Uterus (tissue), 4 donors: ENCODE data around the gene TEX54. TPM values are rescaled to one million over a fixed set of nuclear protein-coding genes. Genes with fewer than 3 reads are reported as not detected.

Experiments
- DNase-seq, 2 donors: peaks; one replicate each; pipeline ENCODE4 v3.0.0-alpha.2; 2019 to 2020
- H3K27ac ChIP-seq, 2 donors: fragments of 200-600 bp; sonication (generic); 1 replicate in 1 of 2; 2 replicates in 1 of 2; pipeline ENCODE4 v1.5.1; 2016 to 2018
- H3K27me3 ChIP-seq, 2 donors: fragments of 200-600 bp; sonication (generic); one replicate each; pipeline ENCODE4 v1.5.1; 2018 to 2019; ENCODE audit warnings: control low read depth in 1 of 2
- H3K36me3 ChIP-seq, 2 donors: fragments of 200-600 bp; sonication (generic); one replicate each; pipeline ENCODE4 v1.5.1; 2019; ENCODE audit warnings: control low read depth in 1 of 2
- H3K4me1 ChIP-seq, 2 donors: fragments of 200-600 bp; sonication (generic); one replicate each; pipeline ENCODE4 v1.5.1; 2018 to 2019; ENCODE audit warnings: control low read depth in 1 of 2
- H3K4me3 ChIP-seq, 2 donors: fragments of 200-600 bp; sonication (generic); 1 replicate in 1 of 2; 2 replicates in 1 of 2; pipeline ENCODE4 v1.5.1; 2018 to 2019; ENCODE audit warnings: mild to moderate bottlenecking in 1 of 2
- H3K9me3 ChIP-seq, 2 donors: fragments of 200-600 bp; sonication (generic); one replicate each; pipeline ENCODE4 v1.5.1; 2019; ENCODE audit warnings: control low read depth in 1 of 2
- CTCF ChIP-seq, 4 experiments: fragments of 200-600 bp in 2 of 4; fragments of 450-650 bp in 2 of 4; sonication (generic) in 2 of 4; IDR thresholded peaks; one replicate each; pipeline ENCODE4 v1.5.1; 2016 to 2019; ENCODE audit warnings: antibody characterized with exemption in 4 of 4, mild to moderate bottlenecking in 2 of 4, moderate library complexity in 1 of 4
- POLR2A ChIP-seq, 2 donors: fragments of 450-650 bp; IDR thresholded peaks; one replicate each; pipeline ENCODE4 v1.6.1; 2016; ENCODE audit warnings: antibody characterized with exemption in 2 of 2, mild to moderate bottlenecking in 1 of 2, moderate library complexity in 1 of 2
- intact Hi-C: fragments of 100-400 bp; cut with DNase I; formaldehyde crosslinking; loops from one replicate; pipeline ENCODE4 v1.15.1; 2023; ENCODE audit warnings: low total_unique reads
- total RNA-seq, 4 donors: library from RNA; depleted of rRNA in 3 of 4; stranded (reverse); fragments of >200 nt in 3 of 4; gene quantifications; one replicate each; pipeline versions ENCODE4 v1.1.0 to v1.2.4, GENCODE V29; 2014 to 2023
- donor health status: DM: yes; HTN: yes; CAD: no.

The TEX54 gene
- total RNA-seq, 4 donors from 2014 or later = not detected

- Histone ChIP-seq H3K36me3 (no peaks in the 10 kb centered on the region), H3K4me1 (peaks cover 0 to 5% of the 10 kb centered on the region in 2 donors), H3K4me3 (no peak overlapping the region), H3K27ac (no peak overlapping the region), H3K9me3 (no peaks in the 10 kb centered on the region), H3K27me3 (no peaks in the 10 kb centered on the region)
- TF ChIP-seq POLR2A (IDR thresholded peaks at IDR 0.05) = no peak
- TF ChIP-seq CTCF (IDR thresholded peaks at IDR 0.05) = no peak
- intact Hi-C loops = no loop called here
- DNase-seq = no peak
Measured at GRCh38 chr11:62794201-62794775, 38.4 kb downstream of the TEX54 start.

GRCh38 chr11:62792202-62792575 is 40.5 kb downstream of the TEX54 start:
- Histone ChIP-seq H3K4me1 (peaks cover 0 to 5% of the 10 kb centered on the region in 2 donors), H3K36me3 (no peaks in the 10 kb centered on the region), H3K27ac (peak overlapping the region; percentile 76 to 85), H3K27me3 (no peaks in the 10 kb centered on the region), H3K4me3 (peak overlapping the region; percentile 69 to 72), H3K9me3 (no peaks in the 10 kb centered on the region)
- peak in 1 of 2 donors; percentile 43 for DNase-seq
- no peak for TF ChIP-seq CTCF (IDR thresholded peaks at IDR 0.05)
- TF ChIP-seq POLR2A (IDR thresholded peaks at IDR 0.05) = no peak
- intact Hi-C loops = no loop called here

GRCh38 chr11:62791501-62792201 is 41.0 kb downstream of the TEX54 start, which contains the start of gene TMEM223:
Gene TMEM223, minus strand, starts transcription at chr11:62792006. Its CDS starts 12 bp downstream, at chr11:62791994.
- peak; percentile 82 to 87 for DNase-seq
- Histone ChIP-seq H3K4me3 (peak within 1 kb of the TSS; percentile 69 to 72), H3K9me3 (no peaks in the 10 kb centered on the region), H3K27me3 (no peaks in the 10 kb centered on the region), H3K27ac (peak within 1 kb of the TSS; percentile 76 to 85), H3K36me3 (no peaks in the 10 kb centered on the region), H3K4me1 (peaks cover 0 to 5% of the 10 kb centered on the region in 2 donors)
- peak; percentile 53 to 68 for TF ChIP-seq POLR2A (IDR thresholded peaks at IDR 0.05)
- TF ChIP-seq CTCF (IDR thresholded peaks at IDR 0.05) = peak in 3 of 4 experiments; percentile 7 to 41 (median 19)
- intact Hi-C loops = no loop called here

- TF ChIP-seq POLR2A (IDR thresholded peaks at IDR 0.05) (no peak), CTCF (IDR thresholded peaks at IDR 0.05) (no peak)
- H3K36me3 ChIP-seq = no peaks in the 10 kb centered on the region
- intact Hi-C loops = no loop called here
Measured at GRCh38 chr11:62789576-62789975, 43.1 kb downstream of the TEX54 start.

GRCh38 chr11:62788991-62789390 is 43.6 kb downstream of the TEX54 start:
- no peak overlapping the region for H3K27ac ChIP-seq

More at GRCh38 chr11:62789576-62789975, 43.1 kb downstream of the TEX54 start:
- no peak overlapping the region for H3K4me3 ChIP-seq
- DNase-seq = no peak
- H3K27ac ChIP-seq = no peak overlapping the region
- H3K4me1 ChIP-seq = peaks cover 0 to 5% of the 10 kb centered on the region in 2 donors
- H3K27me3 ChIP-seq = no peaks in the 10 kb centered on the region
- H3K9me3 ChIP-seq = no peaks in the 10 kb centered on the region

More at GRCh38 chr11:62788991-62789390, 43.6 kb downstream of the TEX54 start:
- Histone ChIP-seq H3K9me3 (no peaks in the 10 kb centered on the region), H3K4me3 (no peak overlapping the region), H3K36me3 (no peaks in the 10 kb centered on the region), H3K27me3 (no peaks in the 10 kb centered on the region), H3K4me1 (peaks cover 0 to 5% of the 10 kb centered on the region in 2 donors)
- TF ChIP-seq POLR2A (IDR thresholded peaks at IDR 0.05) (no peak), CTCF (IDR thresholded peaks at IDR 0.05) (no peak)
- intact Hi-C loops = no loop called here
- DNase-seq = no peak
